Tibial nerve (tissue), 4 donors: Measurements from ENCODE around the gene NFKBIZ.

Experiments used
- CTCF ChIP-seq, 5 experiments: fragments of 200-600 bp in 3 of 5; fragments of 450-650 bp in 2 of 5; sonication (generic) in 3 of 5; IDR thresholded peaks; one replicate each; pipeline ENCODE4 v1.5.1; 2016 to 2019; ENCODE audit warnings: antibody characterized with exemption in 5 of 5, mild to moderate bottlenecking in 3 of 5, moderate library complexity in 2 of 5
- EP300 ChIP-seq, 2 donors: sonication (generic); formaldehyde crosslinking; IDR thresholded peaks; one replicate each; pipeline ENCODE4 v1.6.1; 2017; ENCODE audit warnings: antibody characterized with exemption in 2 of 2, mild to moderate bottlenecking in 1 of 2

- TF ChIP-seq CTCF (IDR thresholded peaks at IDR 0.05): no peak
- TF ChIP-seq EP300 (IDR thresholded peaks at IDR 0.05): peak in 1 of 2 donors; percentile 74
Observed at GRCh38 chr3:101898752-101899169, 49.4 kb downstream of the NFKBIZ start.
